Measurements from ENCODE around the gene RPGRIP1L. TPM values are rescaled to one million over a fixed set of nuclear protein-coding genes. Genes with fewer than 3 reads are reported as not detected.
A peak's percentile ranks its signal among the peaks of the same experiment; 100 is the strongest.

The RPGRIP1L gene
- total RNA-seq, 1 experiment from 2014 or later, result 3.8 TPM

DNA sequence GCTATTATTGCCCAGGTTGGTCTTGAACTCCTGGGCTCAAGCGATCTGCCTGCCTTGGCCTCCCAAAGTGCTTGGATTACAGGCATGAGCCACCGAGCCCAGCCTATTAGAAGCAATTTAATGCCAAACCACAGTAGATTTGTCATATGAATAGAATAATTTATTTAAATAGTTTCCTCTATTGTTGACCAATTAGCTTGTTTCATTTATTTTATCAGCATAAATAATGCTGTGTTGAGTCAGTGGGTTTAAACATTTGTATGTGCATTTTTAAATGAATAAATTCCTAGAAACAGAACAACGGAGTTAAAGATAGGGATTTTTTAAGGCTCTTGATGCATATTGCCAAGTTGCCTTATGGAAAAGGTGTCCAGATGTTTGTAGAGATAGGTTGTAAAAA lies 27.0 kb upstream of the RPGRIP1L start:
- TF ChIP-seq EZH2phosphoT487 (IDR thresholded peaks at IDR 0.05; ENCODE audit: borderline replicate concordance, low read length) (no peak), EZH2 (IDR thresholded peaks at IDR 0.05; ENCODE audit: low read length, unreplicated experiment) (no peak), CTCF (conservative IDR thresholded peaks at IDR 0.05; ENCODE audit: low read depth, low read length) (no peak)
- Histone ChIP-seq H3K9ac (ENCODE audit: low read length) (no peak overlapping the region), H3K27me3 (ENCODE audit: low read length) (no peaks in the 10 kb centered on the region), H3K27ac (ENCODE audit: low read length) (no peak overlapping the region), H3K79me2 (ENCODE audit: low read length) (peaks cover 16% of the 10 kb centered on the region), H3F3A (ENCODE audit: low read length, unreplicated experiment) (no peaks in the 10 kb centered on the region), H3K4me2 (ENCODE audit: low read length) (no peak overlapping the region), H3K4me3 (ENCODE audit: low read length) (no peak overlapping the region), H2AFZ (ENCODE audit: low read length) (no peak overlapping the region), H3K9me3 (ENCODE audit: low read length) (no peaks in the 10 kb centered on the region), H3K36me3 (ENCODE audit: low read depth, low read length) (no peaks in the 10 kb centered on the region), H3K9me2 (replicated peaks; ENCODE audit: low read length) (no peaks in the 10 kb centered on the region), H4K20me1 (ENCODE audit: low read length) (no peaks in the 10 kb centered on the region), H3K4me1 (ENCODE audit: insufficient read depth, low read length) (peaks cover 18% of the 10 kb centered on the region)
- ATAC-seq, result no peak
- POLR2A ChIA-PET (ENCODE audit: unreplicated experiment), result no interaction called here
- DNase-seq, result no peak
- CTCF ChIA-PET, result no interaction called here
- intact Hi-C loops (cut with micrococcal nuclease), result no loop called here
- BruUV-seq (replicated peaks), result no TSS peak

DNA sequence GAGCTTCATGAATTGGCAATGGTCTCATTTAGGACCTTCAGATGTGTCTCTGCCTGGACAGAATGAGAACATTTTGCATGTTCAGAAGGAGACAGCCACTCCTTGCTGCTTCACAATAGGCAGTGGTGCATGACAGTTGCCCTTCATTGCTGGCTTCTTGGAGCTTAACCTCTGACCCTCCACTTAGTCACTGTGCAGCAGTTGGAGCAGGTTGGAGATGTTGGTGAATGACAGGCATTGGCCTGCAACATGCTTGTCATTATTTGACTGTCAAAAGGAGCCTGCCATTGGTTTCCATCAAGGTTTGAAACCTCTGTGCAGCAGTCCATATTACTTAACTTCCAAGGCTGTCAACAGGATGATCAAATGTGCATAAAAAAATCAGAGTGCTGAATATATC lies 23.0 kb upstream of the RPGRIP1L start:
- intact Hi-C loops (cut with micrococcal nuclease), result no loop called here
- H3F3A ChIP-seq (ENCODE audit: low read length, unreplicated experiment), result no peaks in the 10 kb centered on the region
- ChIA-PET POLR2A (ENCODE audit: unreplicated experiment) (no interaction called here), CTCF (no interaction called here)
- H3K27me3 ChIP-seq (ENCODE audit: low read length), result no peaks in the 10 kb centered on the region
- ATAC-seq (peak; percentile 42; the same call in 1 of the 2 replicates), DNase-seq (peak; percentile 52)
- no peak overlapping the region for H2AFZ ChIP-seq (ENCODE audit: low read length)
- no TSS peak for BruUV-seq (replicated peaks)
- peaks cover 16% of the 10 kb centered on the region for H3K79me2 ChIP-seq (ENCODE audit: low read length)
- H3K27ac ChIP-seq (ENCODE audit: low read length), result no peak overlapping the region
- peaks cover 7% of the 10 kb centered on the region for H3K4me1 ChIP-seq (ENCODE audit: insufficient read depth, low read length)
- H3K9ac ChIP-seq (ENCODE audit: low read length), result no peak overlapping the region
- H3K9me2 ChIP-seq (replicated peaks; ENCODE audit: low read length), result no peaks in the 10 kb centered on the region
- H3K36me3 ChIP-seq (ENCODE audit: low read depth, low read length), result no peaks in the 10 kb centered on the region
- TF ChIP-seq CTCF (conservative IDR thresholded peaks at IDR 0.05; ENCODE audit: low read depth, low read length), result no peak
- no peak for TF ChIP-seq EZH2 (IDR thresholded peaks at IDR 0.05; ENCODE audit: low read length, unreplicated experiment)
- TF ChIP-seq EZH2phosphoT487 (IDR thresholded peaks at IDR 0.05; ENCODE audit: borderline replicate concordance, low read length), result no peak
- no peaks in the 10 kb centered on the region for H4K20me1 ChIP-seq (ENCODE audit: low read length)
- no peak overlapping the region for H3K4me3 ChIP-seq (ENCODE audit: low read length)
- no peak overlapping the region for H3K4me2 ChIP-seq (ENCODE audit: low read length)
- no peaks in the 10 kb centered on the region for H3K9me3 ChIP-seq (ENCODE audit: low read length)

GRCh38 chr16:53721017-53721416 lies 17.4 kb upstream of the RPGRIP1L start:
- H3K79me2 ChIP-seq (ENCODE audit: low read length), result peaks cover 34% of the 10 kb centered on the region
- intact Hi-C loops (cut with micrococcal nuclease), result no loop called here
- CTCF ChIA-PET, result no interaction called here

More at GRCh38 chr16:53721017-53721416, 17.4 kb upstream of the RPGRIP1L start:
- H4K20me1 ChIP-seq (ENCODE audit: low read length), result no peaks in the 10 kb centered on the region
- BruUV-seq (replicated peaks), result no TSS peak
- H3K4me2 ChIP-seq (ENCODE audit: low read length), result no peak overlapping the region
- no peak for TF ChIP-seq EZH2phosphoT487 (IDR thresholded peaks at IDR 0.05; ENCODE audit: borderline replicate concordance, low read length)
- no peak for TF ChIP-seq EZH2 (IDR thresholded peaks at IDR 0.05; ENCODE audit: low read length, unreplicated experiment)
- no peak for TF ChIP-seq CTCF (conservative IDR thresholded peaks at IDR 0.05; ENCODE audit: low read depth, low read length)
- H3K9ac ChIP-seq (ENCODE audit: low read length), result no peak overlapping the region
- no peaks in the 10 kb centered on the region for H3K27me3 ChIP-seq (ENCODE audit: low read length)
- H3F3A ChIP-seq (ENCODE audit: low read length, unreplicated experiment), result no peaks in the 10 kb centered on the region
- POLR2A ChIA-PET (ENCODE audit: unreplicated experiment), result no interaction called here
- H3K4me3 ChIP-seq (ENCODE audit: low read length), result no peak overlapping the region
- no peaks in the 10 kb centered on the region for H3K9me3 ChIP-seq (ENCODE audit: low read length)
- no peaks in the 10 kb centered on the region for H3K9me2 ChIP-seq (replicated peaks; ENCODE audit: low read length)
- DNase-seq, result no peak
- H3K27ac ChIP-seq (ENCODE audit: low read length), result no peak overlapping the region
- H2AFZ ChIP-seq (ENCODE audit: low read length), result no peak overlapping the region
- ATAC-seq, result no peak
- H3K36me3 ChIP-seq (ENCODE audit: low read depth, low read length), result no peaks in the 10 kb centered on the region
- no peaks in the 10 kb centered on the region for H3K4me1 ChIP-seq (ENCODE audit: insufficient read depth, low read length)

Data from PC-3 (cell line).